SH-SY5Y (cell line): Measurements from ENCODE around the gene ACTN4.

Experiments used
- GATA2 ChIP-seq: IDR thresholded peaks from 2 replicates; pipeline ENCODE4 v1.6.1; 2011; ENCODE audit warnings: mild to moderate bottlenecking, low read depth, low read length
- GATA3 ChIP-seq: IDR thresholded peaks from 2 replicates; pipeline ENCODE4 v1.6.1; 2011; ENCODE audit warnings: low read depth, mild to moderate bottlenecking, low read length, moderate library complexity

Gene ACTN4

DNA sequence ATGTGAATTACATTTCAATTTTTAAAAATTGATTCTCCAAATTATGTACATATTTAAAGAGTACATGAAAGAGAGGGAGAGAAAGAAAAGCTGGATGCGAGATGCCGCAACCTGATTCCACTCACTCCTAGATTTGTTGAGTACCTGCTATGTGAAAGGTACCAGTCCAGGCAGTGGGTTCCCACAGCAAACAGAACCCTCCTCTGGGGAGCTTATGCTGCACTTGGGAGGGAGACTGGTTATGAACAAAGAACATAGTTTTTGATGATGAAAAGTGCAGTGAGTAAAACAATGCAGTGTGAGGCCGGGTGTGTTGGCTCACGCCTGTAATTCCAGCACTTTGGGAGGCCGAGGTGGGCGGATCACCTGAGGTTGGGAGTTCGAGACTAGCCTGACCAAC, 43.4 kb downstream of the ACTN4 start:
- TF ChIP-seq GATA2 (no peak), GATA3 (no peak)

DNA sequence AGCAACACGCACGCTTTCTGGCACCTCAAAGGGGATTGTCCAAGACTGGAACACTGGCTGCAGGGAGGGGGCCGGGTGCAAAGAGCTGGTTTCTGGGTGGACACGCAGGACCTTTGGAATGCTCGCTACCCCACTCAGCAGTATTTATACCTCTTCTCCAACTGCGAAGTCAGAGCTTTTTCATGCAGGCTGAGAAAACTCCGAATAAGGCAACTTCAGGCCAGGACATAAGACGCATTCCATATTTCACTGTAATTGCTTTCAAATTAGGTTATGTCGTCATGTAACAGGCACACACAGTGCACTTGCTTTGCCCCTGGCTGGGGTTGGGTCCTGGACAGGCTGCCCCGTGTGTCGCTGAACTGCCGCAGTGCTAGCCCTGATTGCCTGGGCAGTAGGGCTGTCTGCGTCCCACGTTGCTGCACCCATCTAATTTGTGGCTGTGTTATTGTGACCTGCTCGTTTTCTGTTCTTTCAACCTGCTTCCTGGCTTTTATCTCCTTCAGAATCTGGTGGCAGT, 44.5 kb downstream of the ACTN4 start:
- TF ChIP-seq GATA2, result no peak
- TF ChIP-seq GATA3, result no peak

DNA sequence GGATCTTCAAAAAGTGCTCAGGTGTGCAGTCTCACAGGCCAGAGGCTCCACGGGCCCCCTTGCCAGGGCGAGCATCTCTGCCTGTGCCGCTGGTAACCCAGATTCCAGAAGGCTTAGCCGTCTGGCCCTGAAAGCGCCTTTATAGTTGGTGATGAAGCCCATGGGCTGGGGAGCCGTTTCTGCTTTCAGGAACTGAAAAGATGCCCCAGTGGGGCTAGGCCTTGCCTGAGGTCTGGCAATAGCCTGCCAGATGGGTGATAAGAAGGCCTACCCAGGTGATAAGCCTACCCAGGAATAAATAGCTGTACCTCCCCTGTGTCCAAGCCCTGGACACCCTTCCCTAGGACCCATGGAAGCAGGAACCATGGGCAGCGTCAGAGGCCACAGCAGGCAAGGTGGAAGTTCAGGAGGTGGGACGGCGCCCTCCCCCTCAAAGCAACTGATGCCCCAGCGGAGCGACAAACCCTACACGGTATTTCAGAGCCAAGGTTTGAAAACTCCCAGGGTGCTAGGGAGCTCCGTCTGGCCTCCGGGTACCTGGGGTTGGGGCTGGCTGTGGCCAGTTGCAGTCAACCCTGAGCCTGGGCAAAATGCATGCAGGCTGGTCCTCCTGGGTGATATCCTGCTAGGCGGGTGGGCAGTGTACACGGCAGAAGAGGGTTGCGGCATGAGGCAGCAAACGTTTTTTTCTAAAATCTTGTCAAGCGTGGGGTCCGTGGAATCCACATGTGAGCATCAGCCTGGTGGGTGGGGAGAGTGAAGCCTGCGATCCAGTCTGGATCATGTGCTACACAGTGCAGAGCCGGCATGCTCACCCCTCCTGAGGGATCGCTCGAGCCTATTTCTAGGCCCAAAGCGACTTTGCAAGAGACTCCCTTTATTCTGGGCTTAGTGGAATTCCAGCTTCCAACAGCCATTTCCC, 45.3 kb downstream of the ACTN4 start:
- peak; percentile 76 for TF ChIP-seq GATA2
- no peak for TF ChIP-seq GATA3

DNA sequence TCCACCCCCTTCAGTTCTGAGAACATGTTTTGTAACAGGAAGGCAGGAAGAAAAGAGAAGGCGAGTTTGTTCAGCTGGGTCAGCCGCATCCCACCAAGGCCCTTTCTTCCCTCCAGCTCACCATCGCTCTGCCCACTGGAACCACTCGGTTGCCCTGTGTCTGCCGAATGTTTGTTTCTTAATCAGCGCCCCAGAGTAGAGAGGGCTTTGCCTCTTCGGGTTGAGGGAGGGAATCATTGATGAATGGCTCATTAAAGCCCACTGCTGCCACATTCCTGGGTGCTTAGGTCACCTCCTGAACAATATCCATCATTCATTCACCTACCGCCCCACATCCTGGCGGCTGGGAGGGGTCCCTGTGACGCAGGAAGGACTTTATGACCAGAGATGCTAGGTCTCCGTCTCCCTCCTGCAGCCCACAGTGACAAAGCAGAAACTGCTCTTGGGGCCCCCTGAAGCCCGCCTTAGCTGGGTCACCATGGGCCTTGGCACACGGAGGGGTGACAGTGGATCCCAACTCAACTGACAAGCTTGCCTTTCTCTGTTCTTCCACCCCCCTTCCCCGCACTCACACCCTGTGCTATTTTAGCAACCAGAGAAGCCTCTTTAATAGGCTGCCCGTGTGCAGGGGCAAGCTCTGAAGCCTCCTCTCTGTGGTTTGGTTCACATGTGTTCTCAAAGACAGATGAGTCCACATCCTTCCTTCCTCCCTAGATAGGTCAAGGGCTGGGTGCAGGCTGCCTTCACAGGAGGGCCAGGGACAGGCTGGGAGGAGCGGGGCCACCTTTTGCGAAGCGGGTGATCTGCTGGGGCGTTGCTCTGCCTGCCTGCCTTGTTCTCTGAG, 46.2 kb downstream of the ACTN4 start:
- TF ChIP-seq GATA2 (no peak), GATA3 (no peak)

DNA sequence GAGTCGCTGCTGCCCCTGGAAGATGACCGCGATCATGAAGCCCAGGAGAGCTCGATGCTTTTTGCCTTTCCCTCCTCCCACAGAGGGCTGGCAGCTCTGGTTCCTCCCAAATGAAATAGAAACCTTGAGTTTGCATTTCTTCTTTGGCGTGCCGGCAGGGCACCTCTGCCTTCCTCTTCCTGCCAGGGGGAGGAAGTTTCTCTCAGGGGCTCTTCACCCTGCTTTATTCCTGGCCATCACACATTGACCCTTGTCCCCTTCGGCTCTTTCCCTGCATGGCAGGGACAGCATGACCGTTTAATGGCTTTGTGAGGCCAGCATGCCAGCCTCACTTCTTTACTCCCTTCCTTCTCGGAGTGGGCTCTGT, 47.9 kb downstream of the ACTN4 start:
- TF ChIP-seq GATA3 (no peak), GATA2 (no peak)

DNA sequence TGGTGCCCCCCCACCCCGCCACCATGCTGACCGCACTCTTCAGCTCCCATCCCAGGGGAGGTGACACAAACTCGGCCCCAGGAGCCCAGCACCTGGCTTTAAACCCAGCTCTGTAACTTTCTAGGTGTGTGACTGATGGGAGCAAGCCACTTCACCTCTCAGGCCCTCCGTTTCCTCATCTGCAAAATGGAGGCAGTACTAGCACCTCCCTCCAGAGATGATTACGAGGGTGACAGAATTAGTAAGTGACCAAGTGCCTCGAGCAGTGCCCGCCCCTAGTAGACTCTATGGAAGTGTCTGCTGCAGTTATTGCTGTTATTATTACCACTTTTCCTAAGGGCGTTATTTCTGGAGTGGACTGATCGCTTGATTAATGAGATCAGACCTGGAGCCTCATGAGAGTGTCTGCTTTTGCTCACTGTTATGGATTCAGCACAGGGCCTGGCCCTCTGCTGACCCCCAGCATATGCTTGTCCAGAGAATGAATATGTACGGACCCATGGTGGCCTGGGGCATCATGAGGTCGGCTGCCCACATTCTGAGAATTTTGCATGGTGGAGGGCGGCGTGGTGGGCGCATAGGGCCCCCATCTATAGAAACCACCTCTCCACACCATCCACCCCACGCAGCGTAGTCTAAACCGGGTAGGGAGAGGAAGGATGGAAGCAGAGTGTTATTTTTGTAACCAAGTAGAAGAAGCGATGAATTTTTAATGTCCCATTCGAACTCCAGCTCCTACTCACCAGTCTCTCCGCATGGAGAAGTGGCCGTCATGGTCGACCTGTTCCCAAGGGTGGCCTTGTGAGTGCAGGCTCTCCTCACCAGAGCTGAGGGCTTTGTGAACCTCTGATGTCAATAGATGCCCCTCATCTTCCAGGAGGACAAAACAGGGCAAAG, 48.6 kb downstream of the ACTN4 start:
- TF ChIP-seq GATA2 (0 out of 2 replicates have a peak, but pooled peaks have one; percentile 19), GATA3 (no peak)

DNA sequence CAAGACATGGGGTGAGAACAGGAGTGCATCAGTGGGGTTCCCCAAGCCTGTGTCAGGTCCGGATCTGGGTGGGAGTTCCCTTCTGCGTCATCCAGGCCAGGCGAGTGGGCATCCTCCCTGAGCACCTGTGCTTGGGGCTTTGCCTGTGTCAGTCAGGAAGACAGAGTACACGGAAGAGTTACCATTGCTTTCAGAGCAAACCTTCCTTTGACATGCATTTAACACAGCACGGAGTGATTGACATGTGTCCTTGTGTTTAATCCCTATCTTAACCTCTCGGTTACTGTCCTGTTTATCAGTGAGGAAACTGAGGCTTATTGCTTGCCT, 49.2 kb downstream of the ACTN4 start:
- no peak for TF ChIP-seq GATA2
- TF ChIP-seq GATA3, result no peak

DNA sequence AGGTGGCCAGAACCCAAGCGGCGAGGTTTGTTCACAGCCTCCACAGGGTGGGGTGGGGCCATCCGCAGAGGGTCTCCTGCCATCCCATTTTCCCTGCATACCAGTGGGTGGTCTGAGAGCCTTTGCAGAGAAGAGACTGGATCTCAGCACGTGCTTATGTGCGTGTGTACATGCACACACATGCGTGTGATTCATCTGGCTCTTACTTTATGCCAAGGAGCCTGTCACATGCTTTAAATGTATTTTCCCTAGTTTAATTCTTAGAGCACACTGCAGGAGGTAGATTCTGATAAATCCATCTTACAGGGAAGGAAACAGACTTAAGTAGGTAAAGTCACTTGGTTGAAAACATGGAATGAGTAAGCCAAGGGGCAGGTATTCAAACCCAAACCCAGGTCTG, 49.7 kb downstream of the ACTN4 start:
- no peak for TF ChIP-seq GATA3
- TF ChIP-seq GATA2, result no peak

DNA sequence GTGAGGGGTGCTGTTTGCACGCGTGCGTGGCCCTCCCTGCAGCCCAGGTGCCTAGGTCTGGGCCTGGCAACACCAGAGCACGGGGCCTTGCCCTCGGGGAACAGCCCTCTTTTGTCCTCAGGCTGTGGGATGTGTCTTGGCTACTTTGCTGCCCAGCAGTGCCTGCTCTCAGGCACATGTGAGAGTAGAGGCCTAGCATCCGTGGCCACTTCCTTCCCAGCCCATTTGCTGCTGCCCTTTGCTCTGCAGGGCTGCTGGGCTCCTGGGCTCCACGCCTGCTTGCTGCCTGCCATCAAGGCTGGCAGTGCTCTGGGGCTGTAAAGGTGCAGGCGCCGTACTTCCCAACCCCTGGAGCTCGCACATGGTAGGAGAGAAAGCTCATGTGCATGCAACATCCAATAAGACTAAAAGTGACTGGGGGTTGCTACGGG, 50.2 kb downstream of the ACTN4 start:
- no peak for TF ChIP-seq GATA3
- TF ChIP-seq GATA2, result no peak

DNA sequence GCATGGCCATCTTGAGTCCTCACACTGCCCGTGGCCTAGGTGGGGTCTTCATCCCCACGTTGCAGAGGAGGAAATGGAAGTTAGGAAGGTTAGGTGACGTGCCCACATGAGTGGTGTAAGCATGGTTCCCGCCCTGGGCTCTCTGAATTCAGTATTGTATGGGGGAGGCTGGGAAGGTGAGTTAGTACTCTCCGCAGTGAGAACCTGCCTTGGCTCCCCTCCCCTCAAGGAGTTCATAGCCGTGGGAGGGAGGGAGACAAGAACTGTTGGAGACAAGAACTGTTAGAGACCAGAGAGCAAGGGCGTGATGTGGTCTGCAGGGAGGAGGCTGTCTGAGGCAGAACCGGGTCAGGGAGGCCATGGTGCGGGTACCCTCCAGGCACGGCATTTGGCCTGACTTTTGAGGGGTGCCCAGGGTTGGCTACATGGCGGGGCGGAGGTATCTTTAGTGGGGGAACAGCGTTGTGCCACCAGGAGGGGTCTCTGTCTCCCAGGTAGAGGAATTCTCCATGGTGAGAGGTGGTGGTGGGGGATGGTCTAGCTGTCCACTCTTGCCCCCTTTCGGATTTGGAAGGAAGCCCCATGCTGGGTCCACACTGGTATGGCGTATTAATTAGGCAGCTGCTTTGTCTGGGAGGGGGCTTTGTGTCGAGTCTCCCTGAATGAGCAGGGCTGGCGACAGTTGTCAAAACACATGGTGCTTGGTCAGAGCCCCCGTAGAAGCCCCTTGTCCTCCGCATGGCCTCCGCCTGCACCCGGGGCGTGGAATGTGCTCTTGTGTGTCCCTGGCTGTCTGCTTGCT, 51.0 kb downstream of the ACTN4 start:
- TF ChIP-seq GATA2 (no peak), GATA3 (no peak)

DNA sequence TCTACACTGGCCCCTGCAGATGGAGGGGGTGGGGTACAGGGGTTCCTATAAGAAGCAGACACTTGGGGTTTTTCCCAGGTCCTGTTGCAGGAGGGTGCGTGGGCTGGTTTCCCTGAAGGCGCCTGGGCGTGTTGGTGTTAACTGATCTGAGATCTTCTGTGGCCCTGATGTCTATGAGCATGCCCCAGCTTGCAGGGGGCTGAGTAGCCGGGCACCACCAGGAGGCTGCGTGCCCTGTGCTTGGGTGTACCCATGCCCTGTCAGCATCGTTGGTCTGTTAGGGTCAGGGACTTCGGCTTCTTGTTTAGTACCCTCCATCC, 51.5 kb downstream of the ACTN4 start:
- TF ChIP-seq GATA3 (no peak), GATA2 (no peak)

DNA sequence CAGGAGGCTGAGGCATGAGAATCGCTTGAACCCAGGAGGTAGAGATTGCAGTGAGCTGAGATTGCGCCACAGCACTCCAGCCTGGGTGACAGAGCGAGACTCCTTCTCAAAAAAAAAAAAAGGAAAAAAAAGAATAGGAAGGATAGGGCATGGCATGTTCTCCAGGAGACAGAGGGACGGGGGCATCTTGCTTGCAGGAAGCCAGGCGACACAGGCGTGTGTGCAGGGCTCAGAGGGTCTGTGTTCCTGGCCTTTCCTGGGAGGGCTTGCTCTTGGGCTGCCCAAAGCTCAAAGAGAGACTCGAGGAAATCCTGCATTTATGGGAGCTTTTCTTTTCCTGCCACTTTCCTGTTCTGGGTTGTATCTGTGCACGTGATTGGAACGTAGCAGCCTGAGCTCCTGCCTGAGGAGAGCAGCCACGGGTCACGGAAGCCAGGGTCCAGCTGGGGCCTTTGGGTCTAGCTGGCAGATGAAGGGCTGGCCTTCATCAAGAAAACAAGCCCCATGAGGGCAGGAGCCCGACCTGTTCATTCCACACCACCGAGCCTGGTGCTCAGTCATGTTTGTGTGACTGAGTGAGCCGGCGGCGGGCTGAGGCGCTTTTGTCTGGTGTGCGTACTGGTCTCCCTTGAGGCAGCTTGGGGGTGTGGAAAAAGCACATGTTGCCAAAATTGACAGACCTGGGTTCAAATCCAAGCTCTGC, 52.3 kb downstream of the ACTN4 start:
- TF ChIP-seq GATA2 (no peak), GATA3 (no peak)

DNA sequence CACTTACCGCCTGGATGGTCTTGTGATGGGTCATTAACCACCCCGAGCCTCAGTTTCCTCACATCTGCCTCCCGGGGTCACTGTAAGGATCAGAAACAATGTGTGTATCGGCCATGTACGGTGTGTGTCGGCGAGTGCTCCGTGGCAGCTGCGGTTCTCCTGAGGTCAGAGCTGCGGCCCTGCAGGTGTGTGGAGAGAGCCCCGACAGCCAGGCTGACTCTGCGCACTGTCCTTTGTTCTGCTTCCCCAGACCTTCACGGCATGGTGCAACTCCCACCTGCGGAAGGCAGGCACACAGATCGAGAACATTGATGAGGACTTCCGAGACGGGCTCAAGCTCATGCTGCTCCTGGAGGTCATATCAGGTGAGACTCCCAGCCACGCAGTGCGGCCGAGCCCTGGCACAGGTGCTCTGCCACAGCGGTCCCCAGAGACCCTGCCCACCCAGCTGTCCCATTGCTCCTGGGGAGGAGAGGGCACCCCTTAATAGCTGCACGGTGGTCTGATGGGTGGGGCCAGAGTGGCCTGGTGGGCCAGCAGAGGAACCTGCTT, 53.0 kb downstream of the ACTN4 start:
- TF ChIP-seq GATA3 (no peak), GATA2 (no peak)
